ENCODE data around the gene VKORC1. TPM values are rescaled to one million over a fixed set of nuclear protein-coding genes. Genes with fewer than 3 reads are reported as not detected.

Gene VKORC1
- total and polyA plus RNA-seq, 7 experiments from 2014 or later = 29.5 to 93.0 (median 44.2) TPM

- H3K4me1 ChIP-seq (ENCODE audit: control insufficient read depth in 2 of 2, insufficient read depth in 2 of 2, low read length in 2 of 2) = peaks cover 7 to 13% of the 10 kb centered on the region in 2 donors
- Mint-ChIP-seq H3K4me3 (no peak overlapping the region), H3K4me1 (peaks cover 26 to 54% (median 36%) of the 10 kb centered on the region in 7 donors)
These were observed 17.6 kb downstream of the VKORC1 start for GRCh38 chr16:31077024-31077423.

DNA sequence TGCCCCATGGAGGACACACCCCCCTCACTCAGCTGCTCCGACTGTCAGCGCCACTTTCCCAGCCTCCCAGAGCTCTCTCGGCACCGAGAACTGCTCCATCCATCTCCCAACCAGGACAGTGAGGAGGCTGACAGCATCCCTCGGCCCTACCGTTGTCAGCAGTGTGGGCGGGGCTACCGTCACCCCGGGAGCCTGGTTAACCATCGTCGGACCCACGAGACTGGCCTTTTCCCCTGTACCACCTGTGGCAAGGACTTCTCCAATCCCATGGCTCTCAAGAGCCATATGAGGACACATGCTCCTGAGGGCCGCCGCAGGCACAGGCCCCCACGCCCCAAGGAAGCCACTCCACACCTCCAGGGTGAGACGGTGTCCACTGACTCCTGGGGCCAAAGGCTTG, 18.3 kb downstream of the VKORC1 start:
- H3K9me3 Mint-ChIP-seq = peaks cover 0 to 1% (median 0%) of the 10 kb centered on the region in 11 donors
- H3K4me3 Mint-ChIP-seq = peak overlapping the region in 6 of 10 donors; percentile 7 to 95 (median 43)
- Histone ChIP-seq H3K9me3 (ENCODE audit: control insufficient read depth in 2 of 3, low read length in 3 of 3) (no peaks in the 10 kb centered on the region), H3K4me3 (ENCODE audit: low read length) (no peak overlapping the region), H3K36me3 (ENCODE audit: control insufficient read depth in 2 of 3, insufficient read depth in 3 of 3, low read length in 3 of 3) (peaks cover 0 to 60% (median 17%) of the 10 kb centered on the region in 3 experiments), H3K4me1 (ENCODE audit: control insufficient read depth in 2 of 2, insufficient read depth in 2 of 2, low read length in 2 of 2) (peaks cover 9 to 18% of the 10 kb centered on the region in 2 donors), H3K27ac (ENCODE audit: low read depth, low read length) (no peak overlapping the region), H3K27me3 (ENCODE audit: control insufficient read depth in 2 of 2, insufficient read depth in 2 of 2, low read length in 2 of 2) (no peaks in the 10 kb centered on the region)
- no peak for ATAC-seq
- POLR2A ChIA-PET = interaction anchor here (1.1 to 3.9 kb wide), 2 partner anchors 15 to 41 kb away, joined by 3 to 35 read pairs; partner anchors contain the start of gene KAT8
- peaks cover 0 to 24% (median 11%) of the 10 kb centered on the region in 5 donors for H3K36me3 Mint-ChIP-seq
- no peak for DNase-seq
- intact Hi-C loops (cut with micrococcal nuclease) = no loop called here
- H3K4me1 Mint-ChIP-seq = peaks cover 32 to 59% (median 36%) of the 10 kb centered on the region in 7 donors
- peak overlapping the region in 3 of 9 donors; percentile 62 to 97 (median 83) for H3K27ac Mint-ChIP-seq
- CTCF ChIA-PET = no interaction called here
- no peaks in the 10 kb centered on the region for H3K27me3 Mint-ChIP-seq

More at GRCh38 chr16:31077024-31077423, 17.6 kb downstream of the VKORC1 start:
- Histone ChIP-seq H3K36me3 (ENCODE audit: control insufficient read depth in 2 of 3, insufficient read depth in 3 of 3, low read length in 3 of 3) (peaks cover 0 to 67% (median 17%) of the 10 kb centered on the region in 3 experiments), H3K27ac (ENCODE audit: low read depth, low read length) (no peak overlapping the region), H3K9me3 (ENCODE audit: control insufficient read depth in 2 of 3, low read length in 3 of 3) (no peaks in the 10 kb centered on the region), H3K27me3 (ENCODE audit: control insufficient read depth in 2 of 2, insufficient read depth in 2 of 2, low read length in 2 of 2) (no peaks in the 10 kb centered on the region), H3K4me3 (ENCODE audit: low read length) (no peak overlapping the region)
- H3K27me3 Mint-ChIP-seq = no peaks in the 10 kb centered on the region
- intact Hi-C loops (cut with micrococcal nuclease) = no loop called here
- H3K27ac Mint-ChIP-seq = peak overlapping the region in 1 of 9 donors; percentile 19
- peaks cover 0 to 26% (median 11%) of the 10 kb centered on the region in 5 donors for H3K36me3 Mint-ChIP-seq
- POLR2A ChIA-PET = no interaction called here
- ATAC-seq = no peak
- DNase-seq = no peak
- CTCF ChIA-PET = no interaction called here
- peaks cover 0 to 1% (median 0%) of the 10 kb centered on the region in 11 donors for H3K9me3 Mint-ChIP-seq

GRCh38 chr16:31074814-31075183, 19.8 kb downstream of the VKORC1 start:
- peaks cover 0 to 24% (median 7%) of the 10 kb centered on the region in 5 donors for H3K36me3 Mint-ChIP-seq
- peaks cover 9 to 18% of the 10 kb centered on the region in 2 donors for H3K4me1 ChIP-seq (ENCODE audit: control insufficient read depth in 2 of 2, insufficient read depth in 2 of 2, low read length in 2 of 2)
- peak overlapping the region; percentile 85 to 99 (median 91) for H3K4me3 Mint-ChIP-seq
- peak overlapping the region; percentile 89 for H3K4me3 ChIP-seq (ENCODE audit: low read length)
- peak overlapping the region; percentile 91 for H3K27ac ChIP-seq (ENCODE audit: low read depth, low read length)
- DNase-seq = no peak
- no peaks in the 10 kb centered on the region for H3K9me3 ChIP-seq (ENCODE audit: control insufficient read depth in 2 of 3, low read length in 3 of 3)
- intact Hi-C loops (cut with micrococcal nuclease) = loop anchor here (1.0 to 5.0 kb wide), 22 partner anchors 20 to 799 kb away; partner anchors contain the start of genes ARMC5 (in 2 of the 2), BCKDK (in 2 of the 2), FUS (in 2 of the 2) and KAT8 (in 2 of the 2)
- ATAC-seq = no peak
- H3K9me3 Mint-ChIP-seq = peaks cover 0 to 1% (median 0%) of the 10 kb centered on the region in 11 donors
- CTCF ChIA-PET = interaction anchor here (1.9 kb wide), 1 partner anchor 68 kb away, joined by 10 read pairs; no protein-coding TSS in a partner anchor
- POLR2A ChIA-PET = interaction anchor here (0.9 to 3.9 kb wide), 15 partner anchors 9 to 798 kb away, joined by 3 to 49 read pairs (median 9); partner anchors contain the start of genes ARMC5, FBRS, FUS and KAT8
- peaks cover 29 to 49% (median 36%) of the 10 kb centered on the region in 7 donors for H3K4me1 Mint-ChIP-seq
- no peaks in the 10 kb centered on the region for H3K27me3 ChIP-seq (ENCODE audit: control insufficient read depth in 2 of 2, insufficient read depth in 2 of 2, low read length in 2 of 2)
- H3K36me3 ChIP-seq (ENCODE audit: control insufficient read depth in 2 of 3, insufficient read depth in 3 of 3, low read length in 3 of 3) = peaks cover 0 to 45% (median 17%) of the 10 kb centered on the region in 3 experiments
- H3K27me3 Mint-ChIP-seq = no peaks in the 10 kb centered on the region
- peak overlapping the region; percentile 92 to 98 (median 97) for H3K27ac Mint-ChIP-seq

GRCh38 chr16:31073970-31074813, 20.4 kb downstream of the VKORC1 start, which contains the start of the genes ZNF646 and ZNF668:
TSS of gene ZNF646 (plus strand) at chr16:31074422. CDS start at chr16:31076325, 1,903 bp downstream.
TSS of gene ZNF668 (minus strand) at chr16:31074240. CDS start at chr16:31064459, 9,781 bp downstream.
- Mint-ChIP-seq H3K4me1 (peaks cover 32 to 48% (median 36%) of the 10 kb centered on the region in 7 donors), H3K9me3 (peaks cover 0 to 1% (median 0%) of the 10 kb centered on the region in 11 donors), H3K36me3 (peaks cover 0 to 24% (median 7%) of the 10 kb centered on the region in 5 donors), H3K27ac (peak within 1 kb of the TSS; percentile 92 to 98 (median 97)), H3K27me3 (no peaks in the 10 kb centered on the region), H3K4me3 (peak within 1 kb of the TSS; percentile 85 to 99 (median 96))
- Histone ChIP-seq H3K4me1 (ENCODE audit: control insufficient read depth in 2 of 2, insufficient read depth in 2 of 2, low read length in 2 of 2) (peaks cover 9 to 18% of the 10 kb centered on the region in 2 donors), H3K27me3 (ENCODE audit: control insufficient read depth in 2 of 2, insufficient read depth in 2 of 2, low read length in 2 of 2) (no peaks in the 10 kb centered on the region), H3K9me3 (ENCODE audit: control insufficient read depth in 2 of 3, low read length in 3 of 3) (no peaks in the 10 kb centered on the region), H3K4me3 (ENCODE audit: low read length) (peak within 1 kb of the TSS; percentile 89), H3K27ac (ENCODE audit: low read depth, low read length) (peak within 1 kb of the TSS; percentile 91), H3K36me3 (ENCODE audit: control insufficient read depth in 2 of 3, insufficient read depth in 3 of 3, low read length in 3 of 3) (peaks cover 0 to 39% (median 17%) of the 10 kb centered on the region in 3 experiments)
- intact Hi-C loops (cut with micrococcal nuclease) = loop anchor here (1.0 to 5.0 kb wide), 23 partner anchors 20 to 799 kb away; partner anchors contain the start of genes ARMC5 (in 2 of the 2), BCKDK (in 2 of the 2), FUS (in 2 of the 2) and KAT8 (in 2 of the 2)
- ATAC-seq (peak; percentile 90), DNase-seq (peak; percentile 84 to 99 (median 96))
- ChIA-PET CTCF (interaction anchor here (0.6 to 1.9 kb wide), 5 partner anchors 43 to 795 kb away, joined by 3 to 10 read pairs (median 3); partner anchors contain the start of gene KAT8), POLR2A (interaction anchor here (0.6 to 3.9 kb wide), 33 partner anchors 9 to 798 kb away, joined by 3 to 49 read pairs (median 5); partner anchors contain the start of genes ARMC5, FBRS, FUS and KAT8)

DNA sequence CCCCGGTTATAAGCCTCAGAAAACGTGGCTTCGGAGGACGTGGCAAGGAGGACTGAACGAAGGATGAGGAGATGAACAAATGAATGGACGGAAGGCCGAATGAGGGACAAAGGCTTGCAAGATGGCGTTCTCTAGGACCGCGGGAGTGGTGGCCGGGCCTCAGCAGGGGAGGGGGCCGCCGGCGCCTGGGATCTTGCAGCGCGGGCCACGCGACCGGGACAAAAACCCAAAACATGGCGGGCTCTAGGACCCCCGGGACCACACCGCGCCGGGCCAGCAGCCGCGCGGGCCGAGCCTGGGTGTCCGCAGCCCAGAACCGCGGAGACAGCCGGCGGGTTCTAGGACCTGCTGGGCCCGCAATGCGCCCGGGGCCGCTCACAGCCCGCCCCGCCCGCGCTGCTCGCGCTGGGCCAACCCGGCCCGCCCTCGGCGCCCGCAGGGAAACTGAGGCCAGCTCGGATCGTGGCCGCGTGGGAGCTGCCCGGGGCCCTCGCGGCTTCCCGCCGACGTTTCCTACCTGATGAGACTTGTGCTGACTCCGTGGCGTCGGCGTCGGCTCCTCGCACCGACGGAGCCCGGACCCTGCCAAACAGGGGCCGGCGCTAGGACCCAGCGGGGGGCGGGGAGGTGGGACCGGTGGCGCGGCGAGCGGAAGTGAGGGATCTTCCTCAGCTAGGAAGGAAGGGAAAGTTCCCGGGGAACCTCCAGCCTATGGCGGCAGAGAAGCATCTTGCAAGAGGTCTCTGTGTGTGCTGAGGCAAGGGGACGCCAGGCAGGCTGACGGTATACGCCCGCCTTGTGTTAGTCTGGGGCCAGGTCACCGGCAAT, 21.2 kb downstream of the VKORC1 start:
- H3K9me3 ChIP-seq (ENCODE audit: control insufficient read depth in 2 of 3, low read length in 3 of 3) = no peaks in the 10 kb centered on the region
- DNase-seq (peak; percentile 75 to 92 (median 84)), ATAC-seq (peak; percentile 71)
- CTCF ChIA-PET = interaction anchor here (0.6 to 1.9 kb wide), 5 partner anchors 44 to 785 kb away, joined by 3 to 10 read pairs (median 3); partner anchors contain the start of gene KAT8
- intact Hi-C loops (cut with micrococcal nuclease) = loop anchor here (2.0 to 5.0 kb wide), 3 partner anchors 261 to 639 kb away; partner anchors contain the start of gene PRR14 (in 1 of the 2)
- H3K27me3 Mint-ChIP-seq = no peaks in the 10 kb centered on the region
- H3K4me1 Mint-ChIP-seq = peaks cover 28 to 53% (median 40%) of the 10 kb centered on the region in 7 donors
- H3K4me3 Mint-ChIP-seq = peak overlapping the region; percentile 85 to 99 (median 96)
- peaks cover 0 to 1% (median 0%) of the 10 kb centered on the region in 11 donors for H3K9me3 Mint-ChIP-seq
- H3K36me3 Mint-ChIP-seq = peaks cover 0 to 20% (median 7%) of the 10 kb centered on the region in 5 donors
- H3K27ac ChIP-seq (ENCODE audit: low read depth, low read length) = peak overlapping the region; percentile 91
- peak overlapping the region; percentile 89 for H3K4me3 ChIP-seq (ENCODE audit: low read length)
- POLR2A ChIA-PET = interaction anchor here (0.6 to 3.9 kb wide), 32 partner anchors 9 to 799 kb away, joined by 3 to 49 read pairs (median 5); partner anchors contain the start of genes ARMC5, FUS, KAT8 and PYCARD
- H3K36me3 ChIP-seq (ENCODE audit: control insufficient read depth in 2 of 3, insufficient read depth in 3 of 3, low read length in 3 of 3) = peaks cover 0 to 30% (median 11%) of the 10 kb centered on the region in 3 experiments
- peaks cover 9 to 18% of the 10 kb centered on the region in 2 donors for H3K4me1 ChIP-seq (ENCODE audit: control insufficient read depth in 2 of 2, insufficient read depth in 2 of 2, low read length in 2 of 2)
- H3K27ac Mint-ChIP-seq = peak overlapping the region; percentile 92 to 98 (median 97)
- H3K27me3 ChIP-seq (ENCODE audit: control insufficient read depth in 2 of 2, insufficient read depth in 2 of 2, low read length in 2 of 2) = no peaks in the 10 kb centered on the region

Measured in naive thymus-derived CD4-positive, alpha-beta T cell (primary cell).